DMS153 (cell line): Measurements from ENCODE around the gene ATP5F1A.
"Not testable (repeated sequence)": the region's sequence is repeated elsewhere in the genome, so short reads cannot be mapped to it uniquely, and the experiment has no call there.

Source experiments
- DNase-seq: peaks from one replicate; lab custom pipeline; 2025; lab: John Stamatoyannopoulos, UW

Gene ATP5F1A

DNA sequence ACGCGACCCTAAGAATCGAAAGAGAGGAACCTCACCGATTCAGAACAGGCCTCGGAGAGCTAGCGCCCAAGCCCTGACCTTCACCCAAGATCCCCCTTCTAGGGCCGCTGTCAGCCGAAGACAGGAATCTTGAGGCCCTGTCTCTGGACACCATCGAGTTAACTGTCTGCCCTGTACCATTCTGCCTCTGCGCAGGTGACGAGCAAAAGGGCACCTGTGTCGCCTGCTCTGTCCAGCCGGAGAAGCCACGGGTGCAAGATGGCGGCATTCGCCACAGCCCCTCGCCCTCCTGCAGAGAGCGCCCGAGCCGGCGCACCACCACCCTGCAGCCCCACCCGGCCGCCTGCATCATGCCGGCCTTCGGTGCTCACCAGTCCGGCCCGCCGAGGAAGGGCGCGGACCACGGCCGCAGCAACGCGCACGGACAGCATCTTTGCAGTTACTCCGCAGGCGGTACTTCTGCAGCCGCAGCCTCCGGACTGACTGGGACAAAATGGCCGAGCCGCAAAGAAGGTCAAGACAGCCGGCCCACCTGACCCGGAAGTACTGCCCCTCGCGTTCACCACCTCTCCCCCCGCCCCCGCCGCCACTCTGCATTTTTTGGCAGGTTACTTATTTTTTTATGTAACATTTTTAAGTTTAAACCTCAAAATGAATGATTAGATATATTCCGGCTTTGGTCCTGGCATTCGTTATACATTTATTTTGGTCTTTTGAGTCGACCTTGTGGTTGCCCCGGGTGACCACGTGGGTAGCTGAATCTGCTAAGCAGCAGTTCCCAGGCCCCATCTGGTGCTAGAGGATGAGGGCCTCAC is at the start of gene ATP5F1A:
ATP5F1A (minus strand) TSS at position 496 of the 815 bp plus-strand sequence; CDS start at position 431, 65 bp downstream.
- peak; percentile 59 for DNase-seq

GRCh38 chr18:46141199-46141598 is 43.1 kb upstream of the ATP5F1A start:
- DNase-seq, result no peak

GRCh38 chr18:46140173-46140572 is 42.1 kb upstream of the ATP5F1A start:
- DNase-seq, result no peak

GRCh38 chr18:46134920-46135675 is 37.0 kb upstream of the ATP5F1A start:
- DNase-seq, result no peak

GRCh38 chr18:46133534-46133933 is 35.4 kb upstream of the ATP5F1A start:
- no peak for DNase-seq

GRCh38 chr18:46130549-46130948 is 32.5 kb upstream of the ATP5F1A start:
- DNase-seq, result not testable (repeated sequence)

DNA sequence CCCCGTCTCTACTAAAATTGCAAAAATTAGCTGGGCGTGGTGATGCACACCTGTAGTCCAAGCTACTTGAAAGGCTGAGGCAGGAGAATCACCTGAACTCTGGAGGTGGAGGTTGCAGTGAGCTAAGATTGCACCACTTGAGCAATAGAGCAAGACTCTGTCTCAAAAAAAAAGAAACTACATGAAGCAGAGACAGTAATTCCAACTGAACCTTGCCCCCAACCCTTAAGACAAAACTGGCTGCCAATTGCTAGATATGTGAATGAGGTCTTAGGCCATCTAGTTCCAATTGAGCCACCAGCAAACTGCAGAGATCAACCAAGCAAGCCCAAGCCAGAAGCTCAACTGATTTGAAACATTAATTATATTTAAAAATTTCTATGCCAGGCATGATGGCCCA is 32.0 kb upstream of the ATP5F1A start:
- DNase-seq, result no peak

- not testable (repeated sequence) for DNase-seq
Measured at GRCh38 chr18:46126625-46127024, 28.5 kb upstream of the ATP5F1A start.

- DNase-seq, result no peak
Measured at GRCh38 chr18:46113751-46114150, 15.7 kb upstream of the ATP5F1A start.

- DNase-seq, result no peak
Measured at GRCh38 chr18:46110406-46110805, 12.3 kb upstream of the ATP5F1A start.

- DNase-seq, result no peak
Measured at GRCh38 chr18:46109386-46109785, 11.3 kb upstream of the ATP5F1A start.

DNA sequence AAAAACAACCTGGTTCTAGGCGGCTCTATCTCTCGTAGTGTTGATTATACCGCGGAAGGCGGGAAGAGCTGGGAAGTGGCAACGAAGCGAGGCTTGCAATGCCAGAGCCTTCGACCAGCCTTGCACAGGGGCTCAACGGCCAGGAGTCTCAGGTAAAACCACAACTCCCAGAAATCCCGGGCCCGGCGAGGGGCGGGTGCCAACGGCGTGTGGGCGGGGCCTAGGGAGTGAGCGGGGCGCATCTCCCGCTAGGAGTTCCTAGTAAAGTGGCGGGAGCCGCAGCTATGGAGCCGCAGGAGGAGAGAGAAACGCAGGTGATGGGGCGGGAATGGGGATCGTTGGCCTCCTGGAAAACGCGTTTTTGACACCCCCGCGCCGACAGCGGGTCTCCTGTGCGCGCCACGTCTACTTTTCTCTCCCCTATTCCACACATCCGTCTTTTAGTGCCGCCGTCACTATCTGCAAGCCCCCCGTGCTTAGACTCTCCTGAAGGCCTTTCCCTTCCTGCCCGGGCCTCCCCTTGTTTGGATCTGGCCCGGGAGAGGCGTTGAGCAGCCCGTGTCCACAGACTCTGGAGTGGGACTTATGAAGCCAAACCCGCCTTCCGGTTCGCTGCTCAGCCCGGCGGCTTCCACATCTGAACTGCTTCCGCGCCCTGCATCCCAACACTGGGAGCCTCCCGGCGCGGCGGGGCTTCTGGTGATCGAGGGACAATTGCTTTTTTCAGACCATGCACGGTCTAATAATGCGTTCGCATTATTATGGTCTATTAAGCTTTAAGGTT is 6.2 kb upstream of the ATP5F1A start, which contains the start of gene HAUS1:
HAUS1 (plus strand) TSS at position 258 of the 784 bp plus-strand sequence; CDS start at position 285, 27 bp downstream.
- DNase-seq, result peak; percentile 91

- DNase-seq, result no peak
Measured at GRCh38 chr18:46099463-46099862, 1.4 kb upstream of the ATP5F1A start.

GRCh38 chr18:46098616-46098933 is 479 bp upstream of the ATP5F1A start:
- no peak for DNase-seq

GRCh38 chr18:46097431-46097800 is 680 bp downstream of the ATP5F1A start:
- no peak for DNase-seq

DNA sequence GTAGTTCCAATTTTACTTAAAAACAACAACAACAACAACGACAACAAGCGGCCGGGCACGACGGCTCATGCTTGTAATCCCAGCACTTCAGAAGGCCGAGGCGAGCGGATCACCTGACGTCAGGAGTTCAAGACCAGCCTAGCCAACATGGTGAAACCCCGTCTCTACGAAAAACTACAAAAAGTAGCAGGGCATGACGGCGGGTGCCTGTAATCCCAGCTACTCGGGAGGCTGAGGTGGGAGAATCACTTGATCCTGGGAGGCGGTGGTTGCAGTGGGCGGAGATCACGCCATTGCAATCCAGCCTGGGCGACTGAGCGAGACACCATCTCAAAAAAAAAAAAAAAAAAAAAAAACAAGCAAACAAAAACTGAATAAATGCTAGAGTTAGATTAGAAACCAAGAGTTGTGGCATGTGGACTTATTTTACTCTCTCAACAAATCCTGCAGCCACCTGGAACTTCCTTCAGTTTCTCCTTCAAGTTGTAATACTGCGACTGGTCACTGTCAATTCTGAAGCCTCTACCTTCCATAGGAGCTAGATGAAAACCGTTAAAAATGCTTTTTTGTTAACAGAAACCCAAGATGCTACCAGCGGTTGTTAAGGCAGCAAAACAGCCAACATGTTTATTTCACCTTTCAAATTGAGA is 1.3 kb downstream of the ATP5F1A start:
- DNase-seq, result no peak

DNA sequence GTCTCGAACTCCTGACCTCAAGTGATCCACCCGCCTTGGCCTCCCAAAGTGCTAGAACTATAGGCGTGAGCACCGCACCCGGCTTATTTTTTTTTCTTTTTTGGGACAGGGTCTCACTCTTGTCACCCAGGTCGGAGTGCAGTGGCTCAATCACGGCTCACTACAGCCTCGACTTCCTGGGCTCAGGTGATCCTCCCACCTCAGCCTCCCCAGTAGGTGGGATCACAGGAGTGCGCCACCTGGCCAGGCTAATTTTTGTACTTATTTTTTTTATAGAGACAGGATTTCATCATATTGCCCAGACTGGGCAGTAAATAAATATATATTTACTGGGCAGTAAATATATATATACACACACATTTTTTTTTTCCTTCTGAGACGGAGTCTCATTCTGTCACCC is 2.6 kb downstream of the ATP5F1A start:
- no peak for DNase-seq

DNA sequence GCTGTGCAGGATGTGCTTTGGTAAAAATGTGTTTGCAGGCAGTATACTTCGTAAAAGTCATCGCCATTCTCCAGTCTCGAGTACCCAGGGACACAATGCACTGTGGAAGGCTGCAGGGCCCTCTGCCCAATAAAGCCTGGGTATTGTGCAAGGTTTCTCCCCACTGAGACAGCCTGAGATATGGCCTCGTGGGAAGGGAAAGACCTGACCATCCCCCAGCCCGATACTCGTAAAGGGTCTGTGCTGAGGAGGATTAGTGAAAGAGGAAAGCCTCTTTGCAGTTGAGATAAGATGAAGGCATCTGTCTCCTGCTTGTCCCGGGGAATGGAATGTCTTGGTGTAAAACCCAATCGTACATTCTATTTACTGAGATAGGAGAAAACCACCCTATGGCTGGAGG is 9.6 kb downstream of the ATP5F1A start:
- not testable (repeated sequence) for DNase-seq

DNA sequence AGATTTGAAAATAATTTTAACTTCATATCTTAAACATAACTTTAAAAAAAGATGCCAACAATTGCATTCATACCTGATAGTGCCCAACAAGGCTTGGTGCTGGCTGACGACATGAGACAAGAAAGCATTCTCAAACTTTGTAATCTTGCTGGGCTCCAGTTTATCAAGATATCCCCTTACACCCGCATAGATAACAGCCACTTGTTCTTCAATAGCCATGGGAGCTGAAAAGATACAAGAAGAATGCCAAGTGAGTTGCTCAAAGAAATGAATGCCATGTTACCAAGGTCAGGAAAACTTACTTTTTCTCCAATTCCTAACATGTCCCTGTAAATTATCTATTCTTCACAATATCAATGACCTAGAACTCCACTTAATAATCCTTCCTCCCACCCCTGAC is 13.7 kb downstream of the ATP5F1A start:
- DNase-seq, result no peak

GRCh38 chr18:46080156-46080555 is 17.9 kb downstream of the ATP5F1A start:
- DNase-seq, result no peak

GRCh38 chr18:46079336-46079735 is 18.8 kb downstream of the ATP5F1A start:
- no peak for DNase-seq
